PFSK-1 (cell line): ENCODE measurements around the gene SLC1A2.

Source experiments
- FOXP2 ChIP-seq: optimal IDR thresholded peaks from 2 replicates; pipeline ENCODE3; 2011; ENCODE audit warnings: borderline replicate concordance, control low read depth, inconsistent platforms; ENCODE audit not compliant: insufficient read depth; ENCODE audit errors: extremely low read length, extremely low read depth
- POLR2AphosphoS5 ChIP-seq: IDR thresholded peaks from 2 replicates; pipeline ENCODE4 v1.6.1; 2012; ENCODE audit warnings: low read depth, mild to moderate bottlenecking, control low read depth, low read length, moderate library complexity
- SIN3A ChIP-seq: IDR thresholded peaks from 2 replicates; pipeline ENCODE4 v1.6.1; 2012; ENCODE audit warnings: mild to moderate bottlenecking, low read length, moderate library complexity, borderline replicate concordance; ENCODE audit not compliant: insufficient read depth
- TAF1 ChIP-seq: IDR thresholded peaks from 2 replicates; pipeline ENCODE4 v1.6.1; 2012; ENCODE audit warnings: low read length, control low read depth, borderline replicate concordance; ENCODE audit not compliant: insufficient read depth
- TF ChIP-seq, protein P1 (sequence below), 2 experiments: IDR thresholded peaks; 2 replicates each; pipeline versions ENCODE4 v1.6.1 to v1.8.0; 2011 to 2012; ENCODE audit warnings: low read depth in 2 of 2, low read length in 2 of 2, control low read depth in 1 of 2, inconsistent platforms in 1 of 2, mild to moderate bottlenecking in 1 of 2, moderate library complexity in 1 of 2; ENCODE audit not compliant: insufficient read depth in 1 of 2

The SLC1A2 gene

DNA sequence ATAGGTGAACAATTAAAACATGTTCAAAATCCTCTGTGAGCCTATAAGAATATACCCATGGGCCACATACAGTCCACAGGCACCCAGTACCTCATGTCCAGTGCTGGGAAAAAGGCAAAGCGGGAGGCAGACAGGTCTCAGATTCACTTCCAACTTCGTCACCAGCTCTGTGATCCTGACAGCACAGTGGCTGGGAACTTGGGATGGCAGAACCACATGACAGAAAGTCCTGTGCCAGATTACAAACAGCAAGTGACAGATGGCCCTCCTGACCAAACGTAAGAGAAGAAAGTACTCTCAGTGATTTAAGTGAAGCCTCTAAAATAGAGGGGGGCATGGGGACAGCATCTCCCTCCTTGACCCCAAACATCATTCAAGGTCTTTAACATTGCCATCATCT lies 5.8 kb downstream of the SLC1A2 start:
- TF ChIP-seq POLR2AphosphoS5 (no peak), SIN3A (no peak), FOXP2 (no peak), TAF1 (no peak)
- TF ChIP-seq, protein P1, sequence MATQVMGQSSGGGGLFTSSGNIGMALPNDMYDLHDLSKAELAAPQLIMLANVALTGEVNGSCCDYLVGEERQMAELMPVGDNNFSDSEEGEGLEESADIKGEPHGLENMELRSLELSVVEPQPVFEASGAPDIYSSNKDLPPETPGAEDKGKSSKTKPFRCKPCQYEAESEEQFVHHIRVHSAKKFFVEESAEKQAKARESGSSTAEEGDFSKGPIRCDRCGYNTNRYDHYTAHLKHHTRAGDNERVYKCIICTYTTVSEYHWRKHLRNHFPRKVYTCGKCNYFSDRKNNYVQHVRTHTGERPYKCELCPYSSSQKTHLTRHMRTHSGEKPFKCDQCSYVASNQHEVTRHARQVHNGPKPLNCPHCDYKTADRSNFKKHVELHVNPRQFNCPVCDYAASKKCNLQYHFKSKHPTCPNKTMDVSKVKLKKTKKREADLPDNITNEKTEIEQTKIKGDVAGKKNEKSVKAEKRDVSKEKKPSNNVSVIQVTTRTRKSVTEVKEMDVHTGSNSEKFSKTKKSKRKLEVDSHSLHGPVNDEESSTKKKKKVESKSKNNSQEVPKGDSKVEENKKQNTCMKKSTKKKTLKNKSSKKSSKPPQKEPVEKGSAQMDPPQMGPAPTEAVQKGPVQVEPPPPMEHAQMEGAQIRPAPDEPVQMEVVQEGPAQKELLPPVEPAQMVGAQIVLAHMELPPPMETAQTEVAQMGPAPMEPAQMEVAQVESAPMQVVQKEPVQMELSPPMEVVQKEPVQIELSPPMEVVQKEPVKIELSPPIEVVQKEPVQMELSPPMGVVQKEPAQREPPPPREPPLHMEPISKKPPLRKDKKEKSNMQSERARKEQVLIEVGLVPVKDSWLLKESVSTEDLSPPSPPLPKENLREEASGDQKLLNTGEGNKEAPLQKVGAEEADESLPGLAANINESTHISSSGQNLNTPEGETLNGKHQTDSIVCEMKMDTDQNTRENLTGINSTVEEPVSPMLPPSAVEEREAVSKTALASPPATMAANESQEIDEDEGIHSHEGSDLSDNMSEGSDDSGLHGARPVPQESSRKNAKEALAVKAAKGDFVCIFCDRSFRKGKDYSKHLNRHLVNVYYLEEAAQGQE (IDR thresholded peaks at IDR 0.05; ENCODE audit: insufficient read depth in 1 of 2, low read depth in 2 of 2, low read length in 2 of 2): no peak

DNA sequence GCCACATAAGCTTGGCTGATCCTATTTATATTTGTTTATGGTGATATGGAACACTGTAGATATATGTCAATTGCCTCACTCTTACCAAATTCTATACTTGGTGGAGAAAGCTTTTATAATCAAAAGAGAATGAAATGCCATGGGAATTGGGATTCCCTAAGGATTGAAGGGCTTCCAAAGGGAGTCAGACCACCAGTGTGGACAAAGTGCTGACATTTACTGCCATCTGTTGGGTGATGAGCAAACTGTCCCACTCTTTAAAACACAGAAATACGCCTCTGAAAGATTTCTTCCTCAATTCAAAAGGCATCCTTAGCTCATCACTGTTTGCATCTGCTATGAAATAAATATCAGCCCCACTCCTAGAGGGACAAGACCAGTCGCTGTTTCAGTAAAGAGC lies 7.1 kb downstream of the SLC1A2 start:
- TF ChIP-seq FOXP2 (no peak), POLR2AphosphoS5 (no peak), SIN3A (no peak), TAF1 (no peak)
- TF ChIP-seq, protein P1 (IDR thresholded peaks at IDR 0.05; ENCODE audit: insufficient read depth in 1 of 2, low read depth in 2 of 2, low read length in 2 of 2): no peak

DNA sequence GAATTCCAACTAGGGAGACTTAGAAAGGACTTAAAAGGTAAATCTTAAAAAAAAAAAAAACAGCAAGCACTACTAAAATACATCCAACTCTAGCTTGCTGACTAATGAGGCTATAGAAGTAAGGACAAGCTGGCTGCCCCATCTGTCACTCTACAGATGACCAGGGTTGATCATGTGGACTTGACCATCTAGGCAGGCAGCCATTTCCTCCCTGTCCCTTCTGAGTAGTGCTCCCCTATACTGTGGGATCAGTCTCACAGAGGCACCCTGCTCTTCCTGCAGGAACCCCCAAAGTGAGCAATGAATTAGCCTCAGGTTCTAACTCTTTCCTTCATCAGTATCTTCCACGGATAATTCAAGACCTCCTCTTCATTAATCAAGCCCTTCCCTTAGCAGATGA lies 12.3 kb downstream of the SLC1A2 start:
- no peak for TF ChIP-seq FOXP2
- TF ChIP-seq TAF1: no peak
- no peak for TF ChIP-seq POLR2AphosphoS5
- TF ChIP-seq SIN3A: no peak
- TF ChIP-seq, protein P1 (IDR thresholded peaks at IDR 0.05; ENCODE audit: insufficient read depth in 1 of 2, low read depth in 2 of 2, low read length in 2 of 2): no peak

DNA sequence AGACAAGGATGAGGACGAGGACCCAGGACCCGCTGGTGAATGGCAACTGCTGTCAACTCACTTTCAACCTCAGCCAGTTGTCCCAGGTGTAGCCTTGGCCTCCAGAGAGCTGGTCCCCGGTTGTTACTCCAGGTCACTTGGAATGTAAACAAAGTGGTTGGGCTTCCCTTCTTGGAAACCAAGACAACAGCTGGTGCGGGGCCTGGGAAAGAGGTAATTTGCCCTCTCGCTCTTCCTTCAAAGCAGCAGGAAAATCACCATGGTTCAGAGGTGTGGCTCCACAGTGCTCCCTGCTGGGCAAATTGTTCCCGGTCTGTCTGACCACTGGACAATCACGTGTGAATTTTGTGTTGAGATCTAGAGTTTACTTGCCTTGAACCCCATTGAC lies 15.0 kb downstream of the SLC1A2 start:
- TF ChIP-seq POLR2AphosphoS5 (no peak), TAF1 (no peak), SIN3A (no peak), FOXP2 (no peak)
- TF ChIP-seq, protein P1 (IDR thresholded peaks at IDR 0.05; ENCODE audit: insufficient read depth in 1 of 2, low read depth in 2 of 2, low read length in 2 of 2): no peak

DNA sequence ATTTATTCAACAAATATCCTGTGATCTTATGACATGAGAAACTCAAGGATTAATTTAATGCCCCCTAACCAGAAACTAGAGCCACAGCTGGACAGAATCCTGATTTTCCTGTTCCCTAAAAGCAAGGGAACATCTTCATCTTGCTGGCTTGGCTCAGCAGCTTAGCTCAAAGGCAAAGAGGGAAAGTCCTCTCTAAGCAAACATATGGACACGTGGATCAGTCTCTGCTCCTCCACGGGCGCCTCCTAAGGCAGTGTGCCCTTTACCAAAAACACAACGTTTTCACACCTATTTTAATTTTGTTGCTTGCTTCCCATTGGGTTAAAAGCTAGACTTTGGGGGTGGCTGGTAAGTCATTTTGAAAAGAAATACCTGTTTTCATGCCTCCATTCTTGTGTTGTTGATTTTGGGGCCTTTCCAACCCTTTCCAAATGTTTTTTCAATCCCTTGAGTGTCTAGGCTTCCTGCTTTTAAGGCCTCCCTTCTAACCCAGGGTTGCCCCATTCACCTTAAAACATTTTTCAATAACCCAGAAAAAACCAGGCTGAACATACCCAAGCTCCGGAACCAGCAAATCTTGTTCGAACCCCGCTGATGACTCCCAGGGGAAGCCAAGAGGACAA lies 15.5 kb downstream of the SLC1A2 start:
- TF ChIP-seq, protein P1 (IDR thresholded peaks at IDR 0.05; ENCODE audit: insufficient read depth in 1 of 2, low read depth in 2 of 2, low read length in 2 of 2): no peak
- TF ChIP-seq FOXP2 (no peak), TAF1 (no peak), POLR2AphosphoS5 (no peak), SIN3A (no peak)
